HepG2 (cell line): Measurements from ENCODE around the gene TMEM135. TPM values are rescaled to one million over a fixed set of nuclear protein-coding genes. Genes with fewer than 3 reads are reported as not detected.
A peak's percentile ranks its signal among the peaks of the same experiment; 100 is the strongest.

ENCODE experiments used
- CEBPG ChIP-seq: IDR thresholded peaks from 2 replicates; pipeline ENCODE4 v1.6.1; 2016
- MED13 ChIP-seq: sonication (generic); formaldehyde crosslinking; IDR thresholded peaks from 2 replicates; pipeline ENCODE4 v1.5.0; 2020; ENCODE audit warnings: missing genetic modification reagents
- NBN ChIP-seq: fragments of 450-650 bp; conservative IDR thresholded peaks from 2 replicates; pipeline ENCODE4 v1.6.1; 2017
- PAF1 ChIP-seq: IDR thresholded peaks from 2 replicates; pipeline ENCODE4 v1.6.1; 2016; ENCODE audit warnings: missing genetic modification reagents, missing compliant biosample characterization
- PHF20 ChIP-seq: sonication (generic); formaldehyde crosslinking; IDR thresholded peaks from 2 replicates; pipeline ENCODE4 v1.5.0; 2020; ENCODE audit warnings: mild to moderate bottlenecking, missing genetic modification reagents
- RELA ChIP-seq: sonication (generic); formaldehyde crosslinking; IDR thresholded peaks from 2 replicates; pipeline ENCODE4 v1.4.0; 2020; ENCODE audit warnings: missing genetic modification reagents
- SKI ChIP-seq: fragments of 450-650 bp; IDR thresholded peaks from one replicate; pipeline ENCODE4 v1.6.1; 2018; ENCODE audit warnings: mild to moderate bottlenecking; ENCODE audit not compliant: partially characterized antibody
- SMAD9 ChIP-seq: sonication (generic); formaldehyde crosslinking; IDR thresholded peaks from 2 replicates; pipeline ENCODE4 v1.5.1; 2020; ENCODE audit warnings: mild to moderate bottlenecking, missing genetic modification reagents
- TAF15 ChIP-seq: fragments of 200-400 bp; formaldehyde crosslinking; IDR thresholded peaks from one replicate; pipeline ENCODE4 v1.6.1; 2018; ENCODE audit warnings: mild to moderate bottlenecking, low read depth, low read length; ENCODE audit not compliant: poor library complexity, severe bottlenecking
- TMF1 ChIP-seq: sonication (generic); formaldehyde crosslinking; IDR thresholded peaks from 2 replicates; pipeline ENCODE4 v1.8.1; 2022; ENCODE audit warnings: low read depth, missing genetic modification reagents
- ZBED4 ChIP-seq: sonication (generic); formaldehyde crosslinking; IDR thresholded peaks from 2 replicates; pipeline ENCODE4 v1.4.0; 2020; ENCODE audit warnings: missing genetic modification reagents, borderline replicate concordance
- ZNF33A ChIP-seq: sonication (generic); formaldehyde crosslinking; IDR thresholded peaks from 2 replicates; pipeline ENCODE4 v1.5.1; 2020; ENCODE audit warnings: missing genetic modification reagents, mild to moderate bottlenecking, moderate library complexity, borderline replicate concordance
- ZNF761 ChIP-seq: sonication (generic); formaldehyde crosslinking; conservative IDR thresholded peaks from 2 replicates; pipeline ENCODE4 v1.4.0; 2020; ENCODE audit warnings: mild to moderate bottlenecking, missing genetic modification reagents
- polyA plus RNA-seq, 8 experiments: library from polyadenylated mRNA; depleted of rRNA in 3 of 8; stranded (reverse) in 7 of 8; unstranded in 1 of 8; fragments of >200 nt; fragmentation: Illumina TruSeq in 4 of 8; extraction: Trizol in 4 of 8; gene quantifications; 2 replicates each; pipeline versions ENCODE4 v1.2.1 to v1.2.3, GENCODE V29; 2011 to 2016; ENCODE audit warnings: low read depth in 4 of 8, missing spikeins in 1 of 8, mixed read lengths in 1 of 8; ENCODE audit not compliant: insufficient read depth in 1 of 8
- total RNA-seq, 5 experiments: library from RNA; depleted of rRNA; stranded (reverse); fragments of >200 nt; fragmentation: Illumina TruSeq; extraction: Trizol; gene quantifications; 2 replicates each; pipeline ENCODE4 v1.2.3, GENCODE V29; 2016; ENCODE audit warnings: low read depth in 1 of 5
- TF ChIP-seq, protein P1 (sequence below): IDR thresholded peaks from 2 replicates; pipeline ENCODE4 v1.6.1; 2012; ENCODE audit warnings: inconsistent platforms
- TF ChIP-seq, protein P2 (sequence below): sonication (generic); formaldehyde crosslinking; IDR thresholded peaks from 2 replicates; pipeline ENCODE4 v1.4.0; 2020; ENCODE audit warnings: missing genetic modification reagents, borderline replicate concordance
- TF ChIP-seq, protein P3 (sequence below): sonication (generic); formaldehyde crosslinking; IDR thresholded peaks from 2 replicates; pipeline ENCODE4 v1.5.0; 2020; ENCODE audit warnings: mild to moderate bottlenecking, missing genetic modification reagents, borderline replicate concordance

The TMEM135 gene
- total and polyA plus RNA-seq, 2 of the 13 experiments (the other 11 are each of a cell fraction or from before 2014, with no cell fraction given) = 36.6 to 88.9 TPM

GRCh38 chr11:87006035-87006434 is 31.7 kb upstream of the TMEM135 start (continued):
- TF ChIP-seq PAF1 (CRISPR knock-in tag) = no peak
- no peak for TF ChIP-seq PHF20 (CRISPR knock-in tag)
- TF ChIP-seq CEBPG (CRISPR knock-in tag) = 0 out of 2 replicates have a peak, but pooled peaks have one; percentile 23
- no peak for TF ChIP-seq SKI
- no peak for TF ChIP-seq NBN
- TF ChIP-seq, protein P1, sequence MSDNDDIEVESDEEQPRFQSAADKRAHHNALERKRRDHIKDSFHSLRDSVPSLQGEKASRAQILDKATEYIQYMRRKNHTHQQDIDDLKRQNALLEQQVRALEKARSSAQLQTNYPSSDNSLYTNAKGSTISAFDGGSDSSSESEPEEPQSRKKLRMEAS = no peak
- TF ChIP-seq SMAD9 = no peak
- TF ChIP-seq RELA = no peak
- TF ChIP-seq TAF15 = no peak
- 0 out of 2 replicates have a peak, but pooled peaks have one; percentile 4 for TF ChIP-seq ZNF761 (CRISPR knock-in tag)
- no peak for TF ChIP-seq TMF1 (CRISPR knock-in tag)
- TF ChIP-seq ZBED4 = no peak
- TF ChIP-seq, protein P2, sequence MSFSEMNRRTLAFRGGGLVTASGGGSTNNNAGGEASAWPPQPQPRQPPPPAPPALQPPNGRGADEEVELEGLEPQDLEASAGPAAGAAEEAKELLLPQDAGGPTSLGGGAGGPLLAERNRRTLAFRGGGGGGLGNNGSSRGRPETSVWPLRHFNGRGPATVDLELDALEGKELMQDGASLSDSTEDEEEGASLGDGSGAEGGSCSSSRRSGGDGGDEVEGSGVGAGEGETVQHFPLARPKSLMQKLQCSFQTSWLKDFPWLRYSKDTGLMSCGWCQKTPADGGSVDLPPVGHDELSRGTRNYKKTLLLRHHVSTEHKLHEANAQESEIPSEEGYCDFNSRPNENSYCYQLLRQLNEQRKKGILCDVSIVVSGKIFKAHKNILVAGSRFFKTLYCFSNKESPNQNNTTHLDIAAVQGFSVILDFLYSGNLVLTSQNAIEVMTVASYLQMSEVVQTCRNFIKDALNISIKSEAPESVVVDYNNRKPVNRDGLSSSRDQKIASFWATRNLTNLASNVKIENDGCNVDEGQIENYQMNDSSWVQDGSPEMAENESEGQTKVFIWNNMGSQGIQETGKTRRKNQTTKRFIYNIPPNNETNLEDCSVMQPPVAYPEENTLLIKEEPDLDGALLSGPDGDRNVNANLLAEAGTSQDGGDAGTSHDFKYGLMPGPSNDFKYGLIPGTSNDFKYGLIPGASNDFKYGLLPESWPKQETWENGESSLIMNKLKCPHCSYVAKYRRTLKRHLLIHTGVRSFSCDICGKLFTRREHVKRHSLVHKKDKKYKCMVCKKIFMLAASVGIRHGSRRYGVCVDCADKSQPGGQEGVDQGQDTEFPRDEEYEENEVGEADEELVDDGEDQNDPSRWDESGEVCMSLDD = no peak
- TF ChIP-seq, protein P3, sequence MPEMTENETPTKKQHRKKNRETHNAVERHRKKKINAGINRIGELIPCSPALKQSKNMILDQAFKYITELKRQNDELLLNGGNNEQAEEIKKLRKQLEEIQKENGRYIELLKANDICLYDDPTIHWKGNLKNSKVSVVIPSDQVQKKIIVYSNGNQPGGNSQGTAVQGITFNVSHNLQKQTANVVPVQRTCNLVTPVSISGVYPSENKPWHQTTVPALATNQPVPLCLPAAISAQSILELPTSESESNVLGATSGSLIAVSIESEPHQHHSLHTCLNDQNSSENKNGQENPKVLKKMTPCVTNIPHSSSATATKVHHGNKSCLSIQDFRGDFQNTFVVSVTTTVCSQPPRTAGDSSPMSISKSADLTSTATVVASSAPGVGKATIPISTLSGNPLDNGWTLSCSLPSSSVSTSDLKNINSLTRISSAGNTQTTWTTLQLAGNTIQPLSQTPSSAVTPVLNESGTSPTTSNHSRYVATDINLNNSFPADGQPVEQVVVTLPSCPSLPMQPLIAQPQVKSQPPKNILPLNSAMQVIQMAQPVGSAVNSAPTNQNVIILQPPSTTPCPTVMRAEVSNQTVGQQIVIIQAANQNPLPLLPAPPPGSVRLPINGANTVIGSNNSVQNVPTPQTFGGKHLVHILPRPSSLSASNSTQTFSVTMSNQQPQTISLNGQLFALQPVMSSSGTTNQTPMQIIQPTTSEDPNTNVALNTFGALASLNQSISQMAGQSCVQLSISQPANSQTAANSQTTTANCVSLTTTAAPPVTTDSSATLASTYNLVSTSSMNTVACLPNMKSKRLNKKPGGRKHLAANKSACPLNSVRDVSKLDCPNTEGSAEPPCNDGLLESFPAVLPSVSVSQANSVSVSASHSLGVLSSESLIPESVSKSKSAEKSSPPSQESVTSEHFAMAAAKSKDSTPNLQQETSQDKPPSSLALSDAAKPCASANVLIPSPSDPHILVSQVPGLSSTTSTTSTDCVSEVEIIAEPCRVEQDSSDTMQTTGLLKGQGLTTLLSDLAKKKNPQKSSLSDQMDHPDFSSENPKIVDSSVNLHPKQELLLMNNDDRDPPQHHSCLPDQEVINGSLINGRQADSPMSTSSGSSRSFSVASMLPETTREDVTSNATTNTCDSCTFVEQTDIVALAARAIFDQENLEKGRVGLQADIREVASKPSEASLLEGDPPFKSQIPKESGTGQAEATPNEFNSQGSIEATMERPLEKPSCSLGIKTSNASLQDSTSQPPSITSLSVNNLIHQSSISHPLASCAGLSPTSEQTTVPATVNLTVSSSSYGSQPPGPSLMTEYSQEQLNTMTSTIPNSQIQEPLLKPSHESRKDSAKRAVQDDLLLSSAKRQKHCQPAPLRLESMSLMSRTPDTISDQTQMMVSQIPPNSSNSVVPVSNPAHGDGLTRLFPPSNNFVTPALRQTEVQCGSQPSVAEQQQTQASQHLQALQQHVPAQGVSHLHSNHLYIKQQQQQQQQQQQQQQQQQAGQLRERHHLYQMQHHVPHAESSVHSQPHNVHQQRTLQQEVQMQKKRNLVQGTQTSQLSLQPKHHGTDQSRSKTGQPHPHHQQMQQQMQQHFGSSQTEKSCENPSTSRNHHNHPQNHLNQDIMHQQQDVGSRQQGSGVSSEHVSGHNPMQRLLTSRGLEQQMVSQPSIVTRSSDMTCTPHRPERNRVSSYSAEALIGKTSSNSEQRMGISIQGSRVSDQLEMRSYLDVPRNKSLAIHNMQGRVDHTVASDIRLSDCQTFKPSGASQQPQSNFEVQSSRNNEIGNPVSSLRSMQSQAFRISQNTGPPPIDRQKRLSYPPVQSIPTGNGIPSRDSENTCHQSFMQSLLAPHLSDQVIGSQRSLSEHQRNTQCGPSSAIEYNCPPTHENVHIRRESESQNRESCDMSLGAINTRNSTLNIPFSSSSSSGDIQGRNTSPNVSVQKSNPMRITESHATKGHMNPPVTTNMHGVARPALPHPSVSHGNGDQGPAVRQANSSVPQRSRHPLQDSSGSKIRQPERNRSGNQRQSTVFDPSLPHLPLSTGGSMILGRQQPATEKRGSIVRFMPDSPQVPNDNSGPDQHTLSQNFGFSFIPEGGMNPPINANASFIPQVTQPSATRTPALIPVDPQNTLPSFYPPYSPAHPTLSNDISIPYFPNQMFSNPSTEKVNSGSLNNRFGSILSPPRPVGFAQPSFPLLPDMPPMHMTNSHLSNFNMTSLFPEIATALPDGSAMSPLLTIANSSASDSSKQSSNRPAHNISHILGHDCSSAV (CRISPR knock-in tag) = no peak
- TF ChIP-seq MED13 (CRISPR knock-in tag) = no peak
- TF ChIP-seq ZNF33A (CRISPR knock-in tag) = no peak
